Activated CD8-positive, alpha-beta memory T cell treated with anti-CD3 and anti-CD28 coated beads, Interleukin-2, amount 50 U/mL, for 1 hour (primary cell): ENCODE results near the gene ALS2.
"Not testable (repeated sequence)": the region's sequence is repeated elsewhere in the genome, so short reads cannot be mapped to it uniquely, and the experiment has no call there.

Source experiments
- DNase-seq: peaks from one replicate; pipeline ENCODE4 v3.0.0-alpha.2; 2020; ENCODE audit errors: extremely low read depth

Gene ALS2

DNA sequence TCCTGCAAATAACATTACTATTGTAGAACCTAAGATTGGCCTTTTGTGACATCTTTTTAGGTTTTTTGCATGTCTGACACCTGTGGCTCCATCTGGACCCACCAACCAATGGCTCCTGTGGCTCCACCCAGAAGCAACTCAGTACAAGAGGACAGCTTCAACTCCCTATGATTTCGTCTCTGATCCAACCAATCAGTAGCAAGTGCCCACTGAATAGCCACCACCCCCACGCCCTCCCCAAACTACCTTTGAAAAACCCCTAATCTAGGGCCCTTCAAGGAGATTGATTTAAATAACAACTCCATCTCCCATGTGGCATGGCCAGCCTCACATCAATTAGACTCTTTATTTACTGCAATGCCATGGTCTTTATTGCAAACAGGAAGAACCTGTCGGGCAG is 105.9 kb downstream of the ALS2 start:
- DNase-seq = no peak

DNA sequence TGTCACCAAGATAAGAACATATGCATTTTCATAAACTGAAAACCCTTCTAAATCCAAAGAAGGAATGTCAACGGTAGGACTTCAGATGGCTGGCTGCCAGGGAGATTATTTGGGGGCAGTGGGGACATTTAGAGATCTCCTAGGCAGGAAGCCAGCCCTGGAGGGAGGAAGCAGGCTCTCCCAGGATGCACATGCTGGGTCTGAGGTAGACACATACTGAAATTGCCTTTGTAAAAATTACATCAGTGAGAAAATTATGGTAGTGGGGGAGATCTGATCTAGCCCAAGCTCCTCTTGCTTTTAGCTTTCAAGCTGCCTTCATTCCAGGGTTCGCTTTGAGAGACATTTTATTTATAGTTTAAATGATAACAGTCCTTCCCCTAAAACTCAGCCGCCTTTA is 106.4 kb downstream of the ALS2 start:
- DNase-seq = no peak

DNA sequence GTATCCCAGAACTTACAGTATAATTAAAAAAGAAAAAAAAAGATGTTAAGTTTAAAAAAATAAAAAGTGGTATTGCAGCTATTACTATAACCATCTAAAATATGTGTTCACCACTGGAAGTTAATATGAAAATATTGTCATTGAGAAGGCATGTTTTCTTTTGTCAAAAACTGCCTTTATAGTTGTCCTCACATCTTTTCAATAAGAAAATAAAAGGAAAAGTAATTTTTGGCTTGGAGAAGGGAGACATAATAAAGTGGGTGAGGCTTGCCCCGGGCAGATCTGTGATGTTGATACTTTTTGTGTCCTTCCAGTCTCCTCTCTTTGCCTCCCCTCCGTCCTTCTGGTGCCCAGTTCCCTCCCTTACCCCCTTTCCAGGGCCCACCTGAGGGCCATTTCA is 107.2 kb downstream of the ALS2 start:
- DNase-seq = no peak

DNA sequence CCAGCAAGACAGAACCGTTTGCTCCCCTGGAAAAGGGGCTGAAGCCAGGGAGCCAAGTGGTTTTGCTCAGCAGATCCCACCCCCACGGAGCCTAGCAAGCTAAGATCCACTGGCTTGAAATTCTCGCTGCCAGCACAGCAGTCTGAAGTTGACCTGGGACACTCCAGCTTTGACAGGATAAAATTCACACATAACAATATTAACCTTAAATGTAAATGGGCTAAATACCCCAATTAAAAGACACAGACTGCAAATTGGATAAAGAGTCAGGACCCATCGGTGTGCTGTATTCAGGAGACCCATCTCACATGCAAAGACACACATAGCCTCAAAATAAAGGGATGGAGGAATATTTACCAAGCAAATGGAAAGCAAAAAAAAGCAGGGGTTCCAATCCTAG is 109.5 kb downstream of the ALS2 start:
- DNase-seq = not testable (repeated sequence)

DNA sequence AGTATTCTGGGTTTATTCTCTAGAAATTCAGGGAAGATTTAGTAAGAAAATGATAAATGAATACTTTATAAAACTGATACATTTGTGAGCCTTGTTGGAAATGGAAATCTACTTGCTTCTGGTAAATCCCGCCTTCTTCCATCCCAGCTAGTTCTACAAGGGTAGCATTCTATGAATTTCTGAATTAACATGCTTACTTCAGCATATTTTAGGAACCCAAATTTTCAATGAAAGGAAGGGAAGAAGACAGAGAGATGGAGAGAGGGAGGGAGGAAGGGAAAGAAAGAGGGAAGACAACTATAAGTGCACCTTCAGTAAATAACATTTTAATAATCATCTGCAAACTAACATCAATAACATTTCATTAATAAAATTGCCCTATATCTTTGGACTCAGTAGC is 110.9 kb downstream of the ALS2 start:
- no peak for DNase-seq

DNA sequence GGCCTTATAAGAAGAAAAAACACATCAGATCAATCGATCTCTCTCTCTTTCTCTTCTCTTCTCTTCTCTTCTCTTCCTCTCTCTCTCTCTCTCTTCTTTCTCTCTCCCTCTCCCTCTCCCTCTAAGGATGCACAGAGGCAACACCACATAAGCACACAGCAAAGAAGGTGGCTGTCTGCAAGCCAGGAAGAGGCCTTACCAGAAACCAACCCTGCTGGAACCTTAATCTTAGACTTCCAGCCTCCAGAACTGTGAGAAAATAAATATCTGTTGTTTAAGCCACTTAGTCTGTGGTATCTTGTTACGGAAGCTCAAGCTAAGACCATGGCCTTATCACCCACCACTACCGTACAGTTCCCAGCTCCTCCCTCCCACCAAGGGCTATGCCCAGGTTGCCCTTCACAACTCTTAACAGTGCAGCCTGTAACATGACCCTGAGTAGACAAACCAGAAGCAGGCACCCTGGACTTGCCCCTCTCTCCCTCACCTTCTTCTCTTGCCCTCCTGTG is 112.3 kb downstream of the ALS2 start:
- no peak for DNase-seq

DNA sequence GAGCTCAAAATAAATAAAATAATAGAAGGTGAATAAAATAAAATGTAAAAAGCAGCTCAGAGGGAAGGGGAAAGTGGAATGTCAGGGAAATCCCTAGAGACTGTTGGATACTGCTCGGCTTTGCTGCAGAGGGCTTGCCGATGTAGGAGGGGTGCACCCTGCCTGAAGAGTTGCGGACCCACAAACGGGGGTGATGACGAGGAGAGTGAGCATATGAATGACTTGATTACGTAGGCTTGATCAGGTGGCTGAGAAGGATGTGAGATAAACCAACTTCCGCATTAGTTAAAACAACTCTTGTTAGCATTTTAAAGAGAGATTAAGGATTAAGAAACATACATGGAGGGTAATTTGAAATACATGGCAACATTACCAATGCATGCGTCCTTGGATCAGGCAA is 116.4 kb downstream of the ALS2 start:
- DNase-seq = no peak

DNA sequence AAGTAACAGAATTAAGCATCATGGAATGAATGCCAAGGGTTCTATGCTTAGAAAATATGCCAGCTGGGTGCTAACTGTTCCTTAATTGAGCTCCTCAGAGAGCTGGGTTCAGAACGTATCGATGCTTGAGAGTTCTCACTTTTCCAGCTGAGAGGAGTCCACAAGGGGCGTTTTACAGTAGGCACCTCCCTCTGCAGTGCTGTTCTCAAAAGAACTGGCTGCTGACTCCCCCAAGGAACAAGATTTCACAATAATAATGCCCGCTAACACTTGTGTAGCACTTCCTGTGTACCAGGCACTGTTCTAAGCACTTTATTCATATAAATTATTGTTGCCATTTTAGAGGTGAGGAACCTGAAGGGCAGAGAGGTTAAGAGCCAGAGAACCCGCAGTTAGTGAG is 119.4 kb downstream of the ALS2 start:
- DNase-seq = no peak

DNA sequence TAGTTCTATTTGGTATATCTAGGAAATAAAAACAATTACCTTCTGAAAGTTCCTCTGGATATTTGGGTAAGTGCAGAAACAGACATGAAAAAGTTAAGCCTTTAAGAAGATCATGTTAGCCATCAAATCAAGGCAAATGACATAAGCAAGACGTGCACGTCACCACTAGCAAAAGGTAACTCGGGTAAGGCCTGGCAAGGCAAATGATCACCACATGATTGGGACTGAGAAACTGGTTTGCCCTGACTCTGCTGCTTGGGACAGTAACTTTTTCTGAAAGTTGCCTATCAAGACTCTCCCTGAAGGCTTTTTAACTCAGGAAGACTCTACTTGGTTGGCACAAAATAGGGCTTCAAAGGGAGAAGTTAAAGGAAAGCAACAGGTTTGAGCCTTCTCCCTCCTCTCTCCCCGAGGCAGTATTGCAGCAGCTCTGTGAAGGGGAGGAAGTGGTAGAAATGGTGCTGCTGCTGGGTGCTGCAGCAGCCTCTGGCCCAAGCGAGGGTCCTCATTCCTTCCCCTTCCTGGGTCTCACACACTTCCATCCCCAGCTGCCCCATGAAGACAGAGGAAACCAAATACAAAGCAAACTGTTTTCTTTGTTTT is 120.3 kb downstream of the ALS2 start:
- DNase-seq = no peak

DNA sequence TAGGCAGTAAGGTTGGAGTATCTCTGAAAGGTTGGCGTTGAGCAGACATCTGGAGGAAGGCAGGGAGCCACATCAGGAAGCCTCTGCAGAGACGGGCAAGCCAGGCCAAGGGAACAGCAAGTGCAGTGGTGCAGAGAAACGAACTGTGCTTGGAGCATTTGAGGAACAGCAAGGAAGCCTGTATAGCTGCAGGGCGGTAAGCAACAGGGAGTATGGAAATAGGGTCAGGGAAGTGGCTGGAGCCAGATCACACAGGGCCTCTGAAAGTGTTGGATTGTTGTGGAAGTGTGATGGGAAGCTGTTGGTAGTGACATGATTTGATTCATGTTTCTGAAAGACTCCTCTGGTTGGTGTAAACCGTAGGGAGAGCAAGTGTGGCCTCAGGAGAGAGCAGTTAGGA is 124.0 kb downstream of the ALS2 start:
- DNase-seq = no peak

DNA sequence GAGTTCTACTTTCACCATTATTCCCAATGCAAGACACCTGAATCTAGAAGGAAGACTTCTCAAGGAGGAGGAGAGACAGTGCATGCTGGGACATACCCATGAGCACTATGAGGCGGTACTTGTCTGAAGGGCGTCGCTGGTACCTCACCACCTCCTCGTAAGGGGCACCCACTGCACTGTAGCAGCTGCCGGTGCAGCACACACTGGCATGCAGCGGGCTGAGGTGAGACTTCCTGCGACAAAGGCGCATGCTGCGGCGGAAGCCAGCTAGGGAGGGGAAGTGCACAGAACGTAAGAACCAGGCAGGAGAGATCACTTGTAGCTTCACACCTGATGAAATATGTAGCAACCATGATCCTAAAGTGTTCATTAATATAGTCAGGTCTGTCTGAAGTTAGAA is 124.6 kb downstream of the ALS2 start:
- DNase-seq = no peak

DNA sequence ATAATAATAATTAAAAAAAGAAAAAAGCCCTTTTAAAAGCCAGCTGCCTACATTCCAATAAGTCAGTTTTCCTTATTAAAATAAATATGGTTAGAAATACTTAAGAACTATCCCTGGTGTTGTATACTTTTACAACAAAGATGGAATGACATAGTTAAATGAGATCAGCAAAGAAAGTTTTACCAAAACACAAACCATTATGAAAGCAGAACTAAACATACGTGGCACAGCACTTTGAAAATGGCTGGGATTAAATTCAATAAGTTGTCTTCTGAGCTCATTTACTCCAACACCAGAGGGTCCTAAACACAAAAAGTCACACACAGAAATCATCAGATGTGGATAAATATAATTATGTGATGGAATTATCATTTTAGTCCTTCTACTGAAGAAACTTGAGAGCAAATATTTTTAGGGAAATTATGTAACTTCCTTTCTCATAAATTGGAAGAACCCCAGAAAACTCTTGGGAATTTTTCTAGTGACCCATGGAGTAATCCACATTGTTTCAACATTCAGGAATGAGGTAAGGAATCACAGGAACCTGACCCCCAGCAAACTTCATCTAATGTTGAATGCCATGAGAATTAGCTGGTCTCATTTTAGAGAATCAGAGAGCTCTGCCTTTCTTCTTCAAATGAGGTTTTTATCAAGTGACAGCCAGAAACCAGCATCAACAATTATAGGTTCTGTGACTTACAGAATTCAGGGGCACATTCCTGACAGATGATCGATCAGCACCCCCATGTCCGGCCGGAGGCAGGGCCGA is 125.9 kb downstream of the ALS2 start:
- no peak for DNase-seq

DNA sequence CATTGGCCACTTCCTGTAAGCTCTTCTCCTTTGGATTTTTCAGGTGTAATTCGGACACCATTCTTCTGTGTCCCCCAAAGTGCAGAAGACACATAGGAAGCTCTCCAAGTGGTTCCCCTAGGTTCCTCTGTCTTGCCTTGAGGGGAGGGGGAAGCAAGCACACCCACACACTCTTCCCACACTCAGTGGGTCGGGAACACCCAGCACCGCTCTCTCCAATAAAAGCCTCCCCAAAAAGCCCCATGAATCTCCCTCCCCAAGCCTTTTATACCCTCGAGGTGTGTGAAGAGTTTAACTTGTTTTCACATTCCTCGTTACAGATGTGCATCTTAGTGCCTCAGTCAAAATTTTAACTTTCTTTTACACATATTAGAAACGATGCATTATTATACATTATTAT is 127.5 kb downstream of the ALS2 start:
- DNase-seq = no peak
